OCI-LY7 (cell line): ENCODE measurements around the gene RNF223.

Experiments
- CTCF ChIP-seq: fragments of 200-600 bp; sonication (generic); conservative IDR thresholded peaks from 2 replicates; pipeline ENCODE4 v1.5.1; 2014; ENCODE audit warnings: mild to moderate bottlenecking, antibody characterized with exemption, low read length, moderate library complexity, mixed read lengths
- EZH2phosphoT487 ChIP-seq: fragments of 200-600 bp; sonication (generic); IDR thresholded peaks from 2 replicates; pipeline ENCODE4 v1.6.1; 2018; ENCODE audit warnings: low read depth, borderline replicate concordance, mild to moderate bottlenecking, mixed run types, antibody characterized with exemption, low read length, moderate library complexity, mixed read lengths

- TF ChIP-seq CTCF, result no peak
- TF ChIP-seq EZH2phosphoT487, result no peak
Measured at GRCh38 chr1:1072299-1072848, 1.7 kb downstream of the RNF223 start.
